ENCODE results near the gene ATP2C2.

DNA sequence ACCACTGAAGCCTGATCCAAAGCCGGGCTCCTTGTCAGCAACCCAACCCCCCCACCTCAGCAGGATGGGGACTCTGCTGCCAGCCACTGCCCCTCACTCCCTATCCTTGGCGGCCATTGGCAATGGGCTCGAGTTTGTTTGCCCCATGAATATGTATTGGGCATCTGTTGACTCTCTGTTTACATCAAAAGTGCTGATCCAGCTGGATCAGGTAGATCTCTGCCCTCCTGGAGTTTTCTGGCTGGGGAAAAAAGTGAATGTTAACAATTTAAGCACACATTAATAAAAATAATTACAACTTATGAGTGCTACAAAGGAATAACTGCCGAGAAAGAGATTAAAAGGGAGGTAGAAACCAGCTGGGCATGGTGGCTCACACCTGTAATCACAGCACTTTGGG, 62.5 kb downstream of the ATP2C2 start:
- no peak for TF ChIP-seq POLR2A (IDR thresholded peaks at IDR 0.05)
- TF ChIP-seq, protein P1, sequence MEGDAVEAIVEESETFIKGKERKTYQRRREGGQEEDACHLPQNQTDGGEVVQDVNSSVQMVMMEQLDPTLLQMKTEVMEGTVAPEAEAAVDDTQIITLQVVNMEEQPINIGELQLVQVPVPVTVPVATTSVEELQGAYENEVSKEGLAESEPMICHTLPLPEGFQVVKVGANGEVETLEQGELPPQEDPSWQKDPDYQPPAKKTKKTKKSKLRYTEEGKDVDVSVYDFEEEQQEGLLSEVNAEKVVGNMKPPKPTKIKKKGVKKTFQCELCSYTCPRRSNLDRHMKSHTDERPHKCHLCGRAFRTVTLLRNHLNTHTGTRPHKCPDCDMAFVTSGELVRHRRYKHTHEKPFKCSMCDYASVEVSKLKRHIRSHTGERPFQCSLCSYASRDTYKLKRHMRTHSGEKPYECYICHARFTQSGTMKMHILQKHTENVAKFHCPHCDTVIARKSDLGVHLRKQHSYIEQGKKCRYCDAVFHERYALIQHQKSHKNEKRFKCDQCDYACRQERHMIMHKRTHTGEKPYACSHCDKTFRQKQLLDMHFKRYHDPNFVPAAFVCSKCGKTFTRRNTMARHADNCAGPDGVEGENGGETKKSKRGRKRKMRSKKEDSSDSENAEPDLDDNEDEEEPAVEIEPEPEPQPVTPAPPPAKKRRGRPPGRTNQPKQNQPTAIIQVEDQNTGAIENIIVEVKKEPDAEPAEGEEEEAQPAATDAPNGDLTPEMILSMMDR (IDR thresholded peaks at IDR 0.05): no peak
